Subcutaneous adipose tissue (tissue), 4 donors: ENCODE data around the gene PARL. TPM values are rescaled to one million over a fixed set of nuclear protein-coding genes. Genes with fewer than 3 reads are reported as not detected.

ENCODE experiments used
- small RNA-seq: library from RNA; depleted of rRNA; stranded (forward); fragments of <200 nt; gene quantifications from one replicate; pipeline ENCODE3, GENCODE V24; 2016
- total RNA-seq, 4 donors: library from RNA; depleted of rRNA; stranded (reverse); fragments of >200 nt; gene quantifications; one replicate each; pipeline ENCODE4 v1.1.0, GENCODE V29; 2016
- TF ChIP-seq, protein P1 (sequence below): fragments of 450-650 bp; IDR thresholded peaks from one replicate; pipeline ENCODE4 v1.5.1; 2016; ENCODE audit warnings: low read depth, mild to moderate bottlenecking, control low read depth, antibody characterized with exemption, moderate library complexity

The PARL gene
- total RNA-seq, 4 donors from 2014 or later, result 43.4 to 66.4 (median 44.5) TPM

DNA sequence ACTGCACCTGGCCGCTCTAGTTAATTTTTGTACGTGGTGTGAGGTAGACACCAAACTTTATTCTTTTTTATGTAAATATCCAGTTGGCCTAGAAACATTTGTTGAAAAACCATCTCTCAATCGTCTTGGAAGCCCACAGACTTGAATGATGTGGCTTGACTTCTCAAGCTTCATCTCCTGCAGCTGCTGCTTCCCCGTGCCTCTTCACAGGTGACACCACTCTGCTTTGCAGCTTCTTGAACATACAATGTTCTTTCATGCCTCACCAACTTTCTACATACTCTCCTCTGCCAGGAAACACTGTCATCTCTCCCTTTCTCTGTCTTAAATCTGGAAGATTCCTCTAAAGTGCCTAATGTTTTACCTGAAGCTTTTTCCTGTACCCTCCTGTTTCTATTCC lies 94.9 kb downstream of the PARL start:
- TF ChIP-seq, protein P1, sequence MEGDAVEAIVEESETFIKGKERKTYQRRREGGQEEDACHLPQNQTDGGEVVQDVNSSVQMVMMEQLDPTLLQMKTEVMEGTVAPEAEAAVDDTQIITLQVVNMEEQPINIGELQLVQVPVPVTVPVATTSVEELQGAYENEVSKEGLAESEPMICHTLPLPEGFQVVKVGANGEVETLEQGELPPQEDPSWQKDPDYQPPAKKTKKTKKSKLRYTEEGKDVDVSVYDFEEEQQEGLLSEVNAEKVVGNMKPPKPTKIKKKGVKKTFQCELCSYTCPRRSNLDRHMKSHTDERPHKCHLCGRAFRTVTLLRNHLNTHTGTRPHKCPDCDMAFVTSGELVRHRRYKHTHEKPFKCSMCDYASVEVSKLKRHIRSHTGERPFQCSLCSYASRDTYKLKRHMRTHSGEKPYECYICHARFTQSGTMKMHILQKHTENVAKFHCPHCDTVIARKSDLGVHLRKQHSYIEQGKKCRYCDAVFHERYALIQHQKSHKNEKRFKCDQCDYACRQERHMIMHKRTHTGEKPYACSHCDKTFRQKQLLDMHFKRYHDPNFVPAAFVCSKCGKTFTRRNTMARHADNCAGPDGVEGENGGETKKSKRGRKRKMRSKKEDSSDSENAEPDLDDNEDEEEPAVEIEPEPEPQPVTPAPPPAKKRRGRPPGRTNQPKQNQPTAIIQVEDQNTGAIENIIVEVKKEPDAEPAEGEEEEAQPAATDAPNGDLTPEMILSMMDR, result no peak

DNA sequence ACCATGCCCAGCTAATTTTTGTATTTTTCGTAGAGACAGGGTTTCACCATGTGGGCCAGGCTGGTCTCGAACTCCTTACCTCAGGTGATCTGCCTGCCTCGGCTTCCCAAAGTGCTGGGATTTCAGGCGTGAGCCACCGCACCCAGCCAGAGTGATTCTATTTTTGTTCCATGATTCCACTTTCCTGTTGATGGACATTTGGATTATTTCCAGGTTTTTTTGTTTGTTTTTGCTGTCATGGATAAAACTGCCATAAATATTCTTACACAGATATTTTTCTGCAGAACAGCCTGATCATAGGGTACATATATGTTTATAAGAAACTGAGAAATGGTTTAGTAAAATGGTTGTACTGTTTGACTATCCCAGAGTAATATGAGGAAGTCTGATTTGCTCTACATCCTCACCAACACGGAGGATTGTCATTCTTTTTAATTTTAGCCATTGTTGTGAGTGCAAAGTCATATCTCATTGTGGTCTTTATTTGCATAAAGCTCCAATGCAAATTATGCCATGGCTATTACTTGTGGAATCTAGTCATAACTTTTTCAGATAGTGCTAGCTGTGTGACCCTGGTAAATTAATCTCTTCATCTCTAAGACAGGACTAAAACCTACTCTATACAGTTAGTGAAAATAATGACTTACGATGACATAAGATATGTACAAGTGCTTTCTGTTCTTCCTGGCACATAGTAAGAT lies 102.0 kb downstream of the PARL start:
- TF ChIP-seq, protein P1, result no peak

DNA sequence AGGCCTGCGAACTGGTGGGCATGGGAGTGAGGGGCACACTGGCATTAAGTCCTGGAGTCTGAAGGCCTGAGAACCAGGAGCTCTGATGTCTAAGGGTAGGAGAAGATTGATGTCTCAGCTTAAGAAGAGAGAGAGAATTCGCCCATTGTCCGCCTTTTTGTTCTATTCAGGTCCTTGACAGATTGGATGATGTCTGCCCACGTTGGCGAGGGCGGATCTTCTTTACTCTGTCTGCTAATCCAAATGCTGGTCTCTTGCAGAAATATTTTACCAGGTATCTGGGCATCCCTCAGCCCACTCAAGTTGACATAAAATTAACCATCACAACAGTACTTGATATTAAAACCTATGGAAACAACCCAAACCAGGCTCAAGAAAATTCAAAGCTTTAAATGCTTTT lies 103.4 kb downstream of the PARL start:
- TF ChIP-seq, protein P1, result no peak

DNA sequence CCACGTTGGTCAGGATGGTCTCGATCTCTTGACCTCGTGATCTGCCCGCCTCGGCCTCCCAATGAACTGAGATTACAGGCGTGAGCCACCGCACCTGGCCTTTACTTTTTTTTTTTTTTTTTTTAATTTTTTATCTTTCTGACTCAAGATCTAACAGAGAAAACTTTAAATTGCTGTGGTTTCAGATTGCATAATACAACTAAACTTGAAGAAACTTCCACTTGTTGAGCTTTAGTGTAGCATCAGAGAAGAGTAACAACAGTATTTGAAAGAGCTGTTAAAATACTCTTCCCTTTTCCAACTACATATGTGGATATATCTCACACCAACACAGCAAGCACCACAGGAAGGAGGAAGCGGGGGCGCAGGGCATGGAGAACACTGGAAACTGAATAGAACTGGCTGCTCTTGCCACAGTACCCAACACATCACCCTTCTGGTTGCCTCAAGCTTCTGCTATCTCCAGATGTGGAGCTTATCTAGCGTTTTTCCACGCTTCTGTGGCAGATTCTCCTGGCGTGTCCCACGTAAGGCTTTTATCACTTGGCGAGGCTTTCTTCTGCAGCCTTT lies 104.7 kb downstream of the PARL start:
- TF ChIP-seq, protein P1, result no peak

Small RNA genes within 50 kb of the gene (small RNA-seq; reads per million reads assigned to genes)
- not detected for gene MIR4448

Other genes with a start within 250 kb of the PARL start
- 100 to 1,000 TPM in 3 of 4 donors, 10 to 100 TPM in 1; 68.2 to 159 (median 128) TPM for gene KLHL24, start 249.3 kb downstream of the PARL start, total RNA-seq
- gene YEATS2, start 187.1 kb downstream of the PARL start, total RNA-seq, result 10 to 100 TPM; 15.5 to 31.3 (median 20.4) TPM
- gene MAP6D1, start 59.3 kb downstream of the PARL start, total RNA-seq, result 1 to 10 TPM in 2 of 4 donors, under 1 TPM in 1, not detected in 1; 0.38 to 2.0 (median 1.0) TPM
- 10 to 100 TPM; 17.9 to 61.9 (median 28.1) TPM for gene ABCC5, start 133.0 kb upstream of the PARL start, total RNA-seq
- not detected for gene HTR3D, start 146.9 kb upstream of the PARL start, total RNA-seq
- not detected for gene HTR3C, start 168.2 kb upstream of the PARL start, total RNA-seq
- gene HTR3E, start 212.2 kb upstream of the PARL start, total RNA-seq, result not detected